HFFc6 (cell line): ENCODE measurements around the gene SSU72. TPM values are rescaled to one million over a fixed set of nuclear protein-coding genes. Genes with fewer than 3 reads are reported as not detected.

ENCODE experiments used
- DNase-seq: peaks from one replicate; pipeline ENCODE4 v3.0.0-alpha.2; 2018
- H3K27ac Mint-ChIP-seq: 2 replicates; pipeline ENCODE4 v1.8.0; 2020; ENCODE audit warnings: mild to moderate bottlenecking, mixed read lengths
- H3K27me3 Mint-ChIP-seq: 2 replicates; pipeline ENCODE4 v1.8.0; 2021; ENCODE audit warnings: mild to moderate bottlenecking, moderate library complexity, mixed read lengths; ENCODE audit not compliant: insufficient read depth
- H3K36me3 Mint-ChIP-seq: 2 replicates; pipeline ENCODE4 v1.8.0; 2021; ENCODE audit warnings: low read depth, mixed read lengths
- H3K4me1 Mint-ChIP-seq: 2 replicates; pipeline ENCODE4 v1.8.0; 2020; ENCODE audit warnings: low read depth, mixed read lengths
- H3K4me3 Mint-ChIP-seq: 2 replicates; pipeline ENCODE4 v1.8.0; 2020; ENCODE audit warnings: mild to moderate bottlenecking, moderate library complexity, mixed read lengths
- H3K9me3 Mint-ChIP-seq: 2 replicates; pipeline ENCODE4 v1.8.0; 2020; ENCODE audit warnings: mild to moderate bottlenecking, mixed read lengths
- CTCF ChIP-seq: fragments of 200-600 bp; sonication (generic); IDR thresholded peaks from 2 replicates; pipeline ENCODE4 v1.5.0; 2021; ENCODE audit warnings: antibody characterized with exemption, mild to moderate bottlenecking
- total RNA-seq, 6 experiments: library from RNA; stranded (reverse); fragmentation: NEBNext Ultra II Directional; extraction: Animal tissue kit (Norgen Biotek cat#: 25700); gene quantifications; 2 replicates in 1 of 6; 3 replicates in 5 of 6; pipeline ENCODE4 v1.2.3, GENCODE V29; 2021

SSU72 gene
- total RNA-seq, 6 experiments from 2014 or later, result 132 to 156 (median 137) TPM

DNA sequence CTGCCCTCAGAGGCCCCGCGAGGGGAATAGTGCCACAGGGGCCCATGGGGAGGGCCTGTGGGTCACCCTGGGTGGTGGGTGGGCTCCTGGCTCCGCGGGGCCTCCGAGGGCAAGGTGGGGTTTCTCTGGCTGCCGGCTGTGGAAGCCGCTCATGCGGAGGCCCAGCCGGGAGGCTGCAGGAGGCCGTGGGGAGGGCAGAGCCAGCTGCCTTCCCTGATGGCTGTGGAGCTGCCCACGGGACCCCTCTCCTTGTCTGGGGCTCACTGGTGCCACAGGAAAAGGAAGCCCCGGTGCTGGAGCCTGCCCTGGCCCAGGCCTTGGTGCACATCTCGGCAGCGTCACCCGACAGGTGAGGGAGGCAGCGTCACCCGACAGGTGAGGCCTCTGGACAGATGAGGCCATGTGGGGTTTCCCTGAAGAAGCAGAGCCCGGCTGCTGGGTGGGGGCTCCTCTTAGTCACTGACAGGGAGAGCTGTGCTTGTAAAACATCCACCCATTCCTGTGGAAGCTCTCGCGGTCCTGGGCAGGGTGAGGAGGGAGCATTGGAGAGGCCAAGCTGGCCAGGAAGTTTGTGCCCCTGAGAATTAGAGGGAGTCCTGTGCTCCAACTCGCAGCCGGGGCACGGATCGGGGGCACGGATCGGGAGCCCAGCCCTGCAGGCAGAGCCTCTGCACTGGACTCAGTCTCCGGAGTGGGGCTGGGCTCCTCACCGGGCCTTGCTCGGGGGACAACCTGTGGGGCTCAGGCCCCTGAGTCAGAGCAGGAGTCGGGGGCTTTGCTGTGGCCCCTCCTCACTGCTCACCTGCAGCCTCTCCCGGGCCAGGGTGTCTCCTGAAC is 46.7 kb upstream of the SSU72 start:
- no peak overlapping the region for H3K4me3 Mint-ChIP-seq
- 0 out of 2 replicates have a peak, but pooled peaks cover 4% of the 10 kb centered on the region for H3K36me3 Mint-ChIP-seq
- no peak for TF ChIP-seq CTCF
- H3K27ac Mint-ChIP-seq, result no peak overlapping the region
- peaks cover 3% of the 10 kb centered on the region for H3K27me3 Mint-ChIP-seq
- DNase-seq, result no peak
- H3K9me3 Mint-ChIP-seq, result no peaks in the 10 kb centered on the region
- peaks cover 6% of the 10 kb centered on the region; the same call in 1 of the 2 replicates for H3K4me1 Mint-ChIP-seq

GRCh38 chr1:1620433-1621139 is 45.9 kb upstream of the SSU72 start:
- TF ChIP-seq CTCF, result no peak
- Mint-ChIP-seq H3K27ac (no peak overlapping the region), H3K4me1 (peaks cover 6% of the 10 kb centered on the region; the same call in 1 of the 2 replicates), H3K9me3 (no peaks in the 10 kb centered on the region), H3K27me3 (peaks cover 3% of the 10 kb centered on the region), H3K36me3 (0 out of 2 replicates have a peak, but pooled peaks cover 4% of the 10 kb centered on the region), H3K4me3 (no peak overlapping the region)
- no peak for DNase-seq

GRCh38 chr1:1619917-1620361 is 45.3 kb upstream of the SSU72 start:
- no peak overlapping the region for H3K4me3 Mint-ChIP-seq

GRCh38 chr1:1618396-1619068 is 43.9 kb upstream of the SSU72 start:
- no peak for TF ChIP-seq CTCF
- Mint-ChIP-seq H3K27me3 (peaks cover 3% of the 10 kb centered on the region), H3K27ac (no peak overlapping the region), H3K36me3 (peaks cover 10% of the 10 kb centered on the region; the same call in 1 of the 2 replicates), H3K9me3 (no peaks in the 10 kb centered on the region), H3K4me3 (no peak overlapping the region), H3K4me1 (peaks cover 19% of the 10 kb centered on the region)
- DNase-seq, result no peak

More at GRCh38 chr1:1619917-1620361, 45.3 kb upstream of the SSU72 start:
- Mint-ChIP-seq H3K27ac (no peak overlapping the region), H3K27me3 (peaks cover 3% of the 10 kb centered on the region), H3K4me1 (peaks cover 6% of the 10 kb centered on the region; the same call in 1 of the 2 replicates), H3K36me3 (0 out of 2 replicates have a peak, but pooled peaks cover 4% of the 10 kb centered on the region), H3K9me3 (no peaks in the 10 kb centered on the region)
- DNase-seq, result no peak
- TF ChIP-seq CTCF, result peak; percentile 61

- DNase-seq, result no peak
- TF ChIP-seq CTCF, result no peak; the same call in 1 of the 2 replicates
- H3K36me3 Mint-ChIP-seq, result peaks cover 12% of the 10 kb centered on the region; the same call in 1 of the 2 replicates
- peaks cover 3% of the 10 kb centered on the region for H3K27me3 Mint-ChIP-seq
- no peaks in the 10 kb centered on the region for H3K9me3 Mint-ChIP-seq
- H3K27ac Mint-ChIP-seq, result no peak overlapping the region
- H3K4me1 Mint-ChIP-seq, result peaks cover 21% of the 10 kb centered on the region
- peak overlapping the region; percentile 92; the same call in 1 of the 2 replicates for H3K4me3 Mint-ChIP-seq
Measured at GRCh38 chr1:1617925-1618324, 43.3 kb upstream of the SSU72 start.
